GM19463 (cell line): Measurements from ENCODE around the gene BNC1.

Source experiments
- ATAC-seq: cut with Tn5 transposase; IDR thresholded peaks from one replicate; pipeline ENCODE4 v1.9.1; 2021; ENCODE audit warnings: mild to moderate bottlenecking, moderate library complexity; ENCODE audit not compliant: unreplicated experiment

The BNC1 gene

GRCh38 chr15:83284559-83285283, at the start of gene BNC1:
Gene BNC1 (minus strand): TSS chr15:83284664. CDS start chr15:83284628, 36 bp downstream.
- ATAC-seq: no peak

DNA sequence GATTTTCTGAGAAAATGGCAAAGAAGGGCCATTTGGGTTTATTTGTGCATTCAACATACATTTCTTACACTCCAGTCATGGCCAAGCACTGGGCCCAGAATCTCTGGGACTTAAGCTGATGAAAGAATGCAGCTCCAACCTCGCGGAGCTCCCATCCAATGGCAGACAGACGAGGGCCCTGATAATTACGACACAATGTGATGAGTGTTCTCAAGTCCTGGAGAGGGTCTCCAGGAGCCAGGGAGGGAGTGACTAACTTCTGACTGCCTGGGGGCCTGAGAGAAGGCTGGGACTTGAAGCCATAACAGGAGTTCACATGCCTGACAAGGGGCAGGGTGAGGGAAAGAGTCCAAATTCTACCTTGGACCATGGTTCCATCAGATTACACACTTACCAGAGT, 42.6 kb upstream of the BNC1 start:
- no peak for ATAC-seq

- ATAC-seq: no peak
Measured at GRCh38 chr15:83324799-83325198, 40.3 kb upstream of the BNC1 start.

DNA sequence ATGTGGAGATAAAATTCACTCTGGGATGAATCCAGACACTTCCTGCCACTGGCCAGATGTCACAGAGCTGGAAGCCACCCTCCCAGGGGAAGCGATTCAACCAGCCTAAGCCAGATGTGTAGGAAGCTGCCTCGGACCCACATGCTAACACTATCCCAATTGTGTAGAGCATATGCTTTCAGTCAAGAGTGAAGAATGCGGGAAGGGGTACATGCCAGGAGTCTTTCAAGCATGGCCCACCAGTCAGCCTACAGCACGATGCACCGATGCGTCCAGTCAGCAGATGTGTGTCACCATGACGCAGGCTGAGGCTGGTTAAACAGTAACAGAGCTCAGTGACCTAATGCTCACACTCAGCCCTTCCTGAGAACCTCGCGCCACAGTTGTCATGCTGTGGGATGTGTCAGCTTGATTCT, 38.8 kb upstream of the BNC1 start:
- no peak for ATAC-seq

DNA sequence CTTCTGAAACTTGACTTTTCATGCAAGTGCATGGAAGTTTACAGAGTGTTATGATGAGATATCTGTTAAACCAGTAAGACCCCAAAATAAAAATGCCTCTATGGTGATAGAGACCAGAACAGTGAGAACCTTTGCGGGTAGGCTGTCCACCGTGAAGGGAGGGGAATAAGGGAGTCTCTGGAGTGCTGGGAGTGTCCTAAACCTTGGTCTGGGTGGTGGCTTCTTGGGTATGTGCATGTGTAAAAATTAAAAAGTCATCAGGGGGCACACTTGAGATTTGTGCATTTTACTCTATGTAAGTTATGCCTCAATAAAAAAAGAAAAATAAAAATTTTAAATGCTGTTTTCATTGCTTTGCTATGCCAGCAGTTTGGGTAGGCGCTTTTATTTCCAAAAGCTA, 38.2 kb upstream of the BNC1 start:
- ATAC-seq: no peak

DNA sequence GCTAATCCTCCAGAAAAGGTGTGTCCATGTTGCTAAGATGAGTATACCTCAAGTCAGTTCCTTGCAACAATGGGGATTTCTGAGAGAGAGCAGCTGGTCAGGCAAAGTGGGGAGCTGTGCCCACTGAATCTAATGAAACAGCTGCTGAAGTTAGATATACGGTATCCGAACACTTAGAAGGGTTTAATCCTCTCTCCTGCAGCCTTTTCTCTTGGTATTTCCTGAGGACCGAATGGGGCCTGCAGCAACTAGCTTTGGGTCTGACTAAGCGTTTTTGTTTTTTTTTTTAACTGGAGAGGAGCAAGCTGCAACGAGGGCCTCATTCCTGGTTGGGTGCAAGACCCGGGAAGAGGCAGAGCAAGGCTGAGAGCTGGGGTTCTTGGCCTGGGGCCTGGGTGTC, 37.6 kb upstream of the BNC1 start:
- ATAC-seq: no peak

- ATAC-seq: no peak
Measured at GRCh38 chr15:83320844-83321243, 36.4 kb upstream of the BNC1 start.

DNA sequence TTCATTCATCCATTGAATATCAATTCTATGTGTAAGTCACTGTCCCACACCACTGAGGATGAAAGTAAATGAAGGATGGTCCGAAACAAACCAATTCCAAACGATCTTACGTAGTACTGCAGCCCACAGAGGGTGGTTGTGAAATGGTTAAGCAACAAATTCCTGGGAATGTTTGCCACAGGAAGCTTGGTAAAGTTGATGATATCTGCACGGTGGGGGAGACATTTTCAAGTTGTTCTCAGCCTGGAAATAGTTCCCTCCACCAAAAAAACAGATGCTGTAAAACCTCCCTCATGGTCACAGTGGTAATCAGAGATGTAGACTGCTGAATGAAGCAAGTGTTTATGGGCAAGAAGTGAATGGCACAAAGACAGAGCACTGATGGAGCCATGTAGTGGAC, 35.9 kb upstream of the BNC1 start:
- no peak for ATAC-seq

DNA sequence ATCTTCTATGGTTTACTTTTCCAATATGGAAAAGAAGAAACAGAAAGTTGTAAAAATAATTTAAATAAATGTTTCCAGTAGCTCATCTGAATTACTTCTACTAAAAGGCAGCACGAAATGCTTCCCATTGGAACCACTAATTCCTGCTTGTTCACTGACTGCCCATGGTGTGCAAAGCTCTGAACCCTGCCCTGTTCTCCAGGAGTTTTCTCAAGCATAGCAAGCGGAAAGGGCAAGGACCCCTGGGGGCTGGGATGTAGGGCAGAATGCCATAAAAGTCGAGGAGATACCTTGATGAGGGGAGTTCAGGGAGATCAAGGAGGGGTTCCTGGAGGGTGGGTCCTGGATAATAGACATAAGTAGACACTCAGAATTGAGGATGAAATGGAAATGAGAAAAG, 35.3 kb upstream of the BNC1 start:
- no peak for ATAC-seq

DNA sequence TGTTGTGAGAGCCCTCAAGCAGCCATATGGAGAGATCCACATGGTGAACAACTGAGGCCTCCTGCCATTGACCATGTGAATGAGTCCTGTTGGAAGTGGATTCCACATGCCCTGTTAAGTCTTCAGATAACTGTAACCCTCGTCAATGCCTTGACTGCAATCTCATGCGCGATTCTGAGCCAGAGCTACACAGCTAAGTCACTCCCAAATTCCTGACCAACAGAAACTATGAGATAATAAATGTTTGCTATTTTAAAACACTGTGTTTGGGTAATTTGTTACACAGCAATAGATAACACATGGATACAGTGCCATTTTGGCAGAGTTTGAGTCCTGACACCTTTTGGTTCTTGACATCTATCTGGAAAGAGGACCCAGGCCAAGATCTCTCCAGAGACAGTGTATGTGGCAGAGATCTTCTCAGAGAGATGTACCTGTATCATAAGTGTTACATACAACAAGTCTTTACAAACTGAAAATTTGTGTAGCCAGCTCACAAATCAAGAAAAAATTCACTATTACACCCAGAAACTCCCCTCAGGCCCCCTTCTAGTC, 34.5 kb upstream of the BNC1 start:
- no peak for ATAC-seq

- no peak for ATAC-seq
Measured at GRCh38 chr15:83318036-83318435, 33.6 kb upstream of the BNC1 start.

DNA sequence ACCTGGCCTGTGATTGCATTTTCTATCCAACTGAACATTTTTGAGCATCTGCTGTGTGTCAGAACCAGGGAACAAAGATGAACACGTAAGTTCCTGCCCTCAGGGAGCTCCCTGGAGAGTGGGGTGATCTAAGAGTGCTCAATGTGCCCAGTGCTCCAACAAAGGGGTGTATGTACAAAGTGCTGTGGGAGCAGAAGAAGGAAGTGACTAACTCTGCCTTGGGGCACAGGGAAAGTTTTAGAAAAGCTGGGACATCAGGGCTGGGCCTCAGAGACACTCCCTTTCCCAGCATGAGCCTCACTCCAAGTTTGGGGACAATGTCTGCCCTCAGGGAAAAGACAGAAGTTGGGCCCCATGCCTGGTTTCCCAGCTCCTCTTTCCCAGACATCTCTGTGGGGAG, 27.6 kb upstream of the BNC1 start:
- no peak for ATAC-seq

GRCh38 chr15:83310521-83311456, 26.3 kb upstream of the BNC1 start:
- ATAC-seq: no peak

GRCh38 chr15:83308671-83309070, 24.2 kb upstream of the BNC1 start:
- no peak for ATAC-seq

DNA sequence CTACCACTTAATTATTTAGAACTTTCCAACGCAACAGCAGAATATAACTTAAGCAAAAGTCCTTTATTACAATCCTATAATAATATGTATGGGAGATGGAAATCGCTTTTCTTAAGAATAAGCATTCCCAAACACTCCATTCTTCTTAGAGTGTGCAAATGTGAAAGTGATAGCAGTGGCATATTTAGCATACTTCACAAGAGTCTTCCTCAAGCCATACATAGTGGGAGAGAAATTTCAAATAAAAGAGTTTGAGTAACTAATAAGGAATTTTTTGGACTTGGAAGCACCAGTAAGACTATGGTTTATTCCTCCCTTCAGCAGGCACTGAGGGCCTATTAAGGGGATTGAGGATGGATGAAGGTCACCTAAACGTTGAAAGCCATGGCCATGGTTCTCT, 22.1 kb upstream of the BNC1 start:
- ATAC-seq: no peak

DNA sequence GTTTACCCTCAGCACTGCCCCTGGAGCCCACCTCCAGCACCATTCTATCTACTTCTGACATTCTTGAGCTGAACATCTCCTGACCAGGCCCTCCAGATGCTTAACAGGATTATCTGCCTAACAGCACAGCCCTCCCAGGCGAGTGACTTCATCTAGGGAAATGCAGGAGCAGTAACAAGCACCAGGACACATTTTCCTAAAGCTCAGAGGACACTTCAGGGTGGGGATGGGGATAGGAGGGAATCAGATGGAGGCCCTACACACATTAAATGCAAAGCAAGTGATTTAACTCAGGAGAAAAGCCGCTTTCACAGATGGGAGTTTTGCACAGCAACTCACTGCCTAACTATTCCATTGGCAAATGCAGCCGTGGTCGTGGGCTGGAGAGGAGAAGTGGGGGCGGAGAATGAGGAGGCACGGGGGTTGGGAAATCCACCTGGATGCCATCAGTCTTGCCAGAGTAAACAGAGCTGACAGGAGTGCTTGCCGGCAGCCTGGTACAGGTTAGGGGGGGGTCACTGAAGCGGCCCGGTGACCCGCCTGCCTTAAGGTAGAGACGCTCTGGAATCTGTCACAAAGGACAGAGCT, 21.3 kb upstream of the BNC1 start:
- ATAC-seq: no peak

GRCh38 chr15:83304861-83305703, 20.6 kb upstream of the BNC1 start:
- no peak for ATAC-seq

DNA sequence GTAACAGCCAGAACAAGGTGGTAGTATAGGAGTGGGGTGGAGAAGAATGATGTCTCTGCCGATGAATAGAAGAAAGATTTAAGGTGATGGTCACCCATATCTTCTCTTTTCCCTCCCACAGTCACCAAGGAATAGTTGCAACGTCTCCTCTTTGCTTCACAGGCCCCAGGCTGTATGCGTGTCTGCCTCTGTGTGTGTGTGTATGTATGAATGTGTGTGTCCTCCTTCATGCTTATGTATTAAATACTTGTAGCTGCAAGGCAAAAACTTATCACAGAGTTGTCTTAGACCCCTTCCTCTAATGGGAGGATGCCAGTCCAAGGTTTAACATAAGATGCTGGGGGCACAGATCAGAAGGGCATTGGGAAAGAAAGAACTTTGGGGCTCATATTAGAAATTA, 19.1 kb upstream of the BNC1 start:
- ATAC-seq: no peak

DNA sequence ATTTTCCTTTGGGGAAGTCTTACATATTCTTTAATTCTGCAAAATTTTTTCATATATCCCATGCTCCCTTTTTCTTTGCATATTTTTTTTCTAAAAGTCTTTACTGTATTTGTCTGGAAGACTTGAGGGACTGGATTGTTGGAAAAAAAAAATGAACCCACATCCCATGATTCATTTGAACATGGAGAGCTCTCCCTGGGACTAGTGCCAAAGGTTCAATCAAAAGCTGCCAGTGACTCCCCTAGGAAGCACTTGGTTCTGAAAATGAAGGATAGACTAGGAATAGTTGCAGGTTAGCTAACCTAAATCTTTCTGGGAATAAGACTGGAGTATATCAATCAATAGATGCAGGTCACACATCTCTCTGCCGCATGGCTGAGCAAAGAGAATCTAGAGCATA, 16.4 kb upstream of the BNC1 start:
- no peak for ATAC-seq

DNA sequence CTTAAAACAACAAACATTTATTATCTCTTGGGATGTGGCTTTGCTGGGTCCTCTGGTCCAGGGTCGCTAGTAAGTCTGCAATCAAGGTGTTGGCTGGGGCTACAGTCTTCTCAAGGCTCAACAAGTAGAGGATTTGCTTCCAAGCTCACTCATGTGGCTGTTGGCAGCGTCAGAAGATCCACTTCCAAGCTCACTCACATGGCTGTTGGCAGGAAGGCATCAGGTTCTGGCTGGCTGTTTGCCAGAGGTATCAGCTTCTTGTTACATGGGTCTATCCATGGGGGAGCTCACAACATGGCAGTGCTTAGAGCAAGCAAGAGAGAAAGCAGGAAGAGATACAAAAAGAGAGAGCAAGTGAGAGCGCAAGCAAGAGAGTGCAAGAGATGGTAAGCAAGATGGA, 15.0 kb upstream of the BNC1 start:
- ATAC-seq: no peak

GRCh38 chr15:83295417-83295816, 11.0 kb upstream of the BNC1 start:
- no peak for ATAC-seq
